Suprapubic skin (tissue), 4 donors: ENCODE measurements around the gene CD180.

ENCODE experiments used
- CTCF ChIP-seq, 2 donors: fragments of 200-600 bp in 1 of 2; fragments of 450-650 bp in 1 of 2; sonication (generic) in 1 of 2; IDR thresholded peaks; one replicate each; pipeline ENCODE4 v1.5.1; 2016 to 2019; ENCODE audit warnings: antibody characterized with exemption in 2 of 2, mild to moderate bottlenecking in 1 of 2, moderate library complexity in 1 of 2
- EP300 ChIP-seq: sonication (generic); formaldehyde crosslinking; IDR thresholded peaks from one replicate; pipeline ENCODE4 v1.6.1; 2017; ENCODE audit warnings: antibody characterized with exemption
- POLR2A ChIP-seq, 2 donors: fragments of 450-650 bp; IDR thresholded peaks; one replicate each; pipeline ENCODE4 v1.6.1; 2017; ENCODE audit warnings: antibody characterized with exemption in 2 of 2, mild to moderate bottlenecking in 2 of 2, moderate library complexity in 2 of 2
- POLR2AphosphoS5 ChIP-seq, 3 donors: sonication (generic); formaldehyde crosslinking; IDR thresholded peaks; one replicate each; pipeline ENCODE4 v1.6.1; 2017; ENCODE audit warnings: antibody characterized with exemption in 3 of 3

GRCh38 chr5:67203701-67204074 lies 7.1 kb upstream of the CD180 start:
- TF ChIP-seq CTCF (IDR thresholded peaks at IDR 0.05) (no peak), POLR2AphosphoS5 (IDR thresholded peaks at IDR 0.05) (no peak), EP300 (no peak), POLR2A (IDR thresholded peaks at IDR 0.05) (no peak)
